ENCODE results near the gene IL3RA.
"Not testable (repeated sequence)": the region's sequence is repeated elsewhere in the genome, so short reads cannot be mapped to it uniquely, and the experiment has no call there.

The IL3RA gene

GRCh38 chrX:1425381-1425780, 88.8 kb downstream of the IL3RA start:
- DNase-seq (ENCODE audit: low spot score), result no peak

GRCh38 chrX:1426321-1426720, 89.7 kb downstream of the IL3RA start:
- DNase-seq (ENCODE audit: low spot score), result not testable (repeated sequence)

- no peak for DNase-seq (ENCODE audit: low spot score)
Measured at GRCh38 chrX:1427756-1428155, 91.2 kb downstream of the IL3RA start.

- no peak for DNase-seq (ENCODE audit: low spot score)
Measured at GRCh38 chrX:1430451-1430850, 93.9 kb downstream of the IL3RA start.
